Activated T-helper 2 cell treated with anti-CD3 and anti-CD28 coated beads, Interferon-gamma antibody, Interleukin-2, Interleukin-4, amounts not matched to agents 10 μg/mL and 5 μg/mL and 100 μg/mL, durations not matched to agents 14 hours and 24 hours and 36 hours (primary cell): ENCODE data around the gene ZBTB9. TPM values are rescaled to one million over a fixed set of nuclear protein-coding genes. Genes with fewer than 3 reads are reported as not detected.
A peak's percentile ranks its signal among the peaks of the same experiment; 100 is the strongest.

Experiments
- DNase-seq: peaks from one replicate; pipeline ENCODE4 v3.0.0; 2021; ENCODE audit warnings: low spot score
- H3K27ac Mint-ChIP-seq: one replicate; pipeline ENCODE4 v1.8.0; 2021; ENCODE audit warnings: mixed read lengths
- H3K27me3 Mint-ChIP-seq: one replicate; pipeline ENCODE4 v1.8.0; 2021; ENCODE audit warnings: low read depth, mixed read lengths
- H3K36me3 Mint-ChIP-seq: one replicate; pipeline ENCODE4 v1.8.0; 2021; ENCODE audit warnings: low read depth, mixed read lengths
- H3K4me1 Mint-ChIP-seq: one replicate; pipeline ENCODE4 v1.8.0; 2021; ENCODE audit warnings: low read depth, mixed read lengths
- H3K4me3 Mint-ChIP-seq: one replicate; pipeline ENCODE4 v1.8.0; 2021; ENCODE audit warnings: low read depth, mild to moderate bottlenecking, moderate library complexity, mixed read lengths
- H3K9me3 Mint-ChIP-seq: one replicate; pipeline ENCODE4 v1.8.0; 2021; ENCODE audit warnings: mixed read lengths
- intact Hi-C: fragments of 100-400 bp; cut with micrococcal nuclease; formaldehyde crosslinking; loops from one replicate; pipeline ENCODE4 v1.15.1; 2023
- total RNA-seq: library from RNA; stranded (reverse); gene quantifications from 2 replicates; pipeline ENCODE4 v1.2.3, GENCODE V29; 2022

Gene ZBTB9
- total RNA-seq, 1 donor from 2014 or later: 11.5 TPM

DNA sequence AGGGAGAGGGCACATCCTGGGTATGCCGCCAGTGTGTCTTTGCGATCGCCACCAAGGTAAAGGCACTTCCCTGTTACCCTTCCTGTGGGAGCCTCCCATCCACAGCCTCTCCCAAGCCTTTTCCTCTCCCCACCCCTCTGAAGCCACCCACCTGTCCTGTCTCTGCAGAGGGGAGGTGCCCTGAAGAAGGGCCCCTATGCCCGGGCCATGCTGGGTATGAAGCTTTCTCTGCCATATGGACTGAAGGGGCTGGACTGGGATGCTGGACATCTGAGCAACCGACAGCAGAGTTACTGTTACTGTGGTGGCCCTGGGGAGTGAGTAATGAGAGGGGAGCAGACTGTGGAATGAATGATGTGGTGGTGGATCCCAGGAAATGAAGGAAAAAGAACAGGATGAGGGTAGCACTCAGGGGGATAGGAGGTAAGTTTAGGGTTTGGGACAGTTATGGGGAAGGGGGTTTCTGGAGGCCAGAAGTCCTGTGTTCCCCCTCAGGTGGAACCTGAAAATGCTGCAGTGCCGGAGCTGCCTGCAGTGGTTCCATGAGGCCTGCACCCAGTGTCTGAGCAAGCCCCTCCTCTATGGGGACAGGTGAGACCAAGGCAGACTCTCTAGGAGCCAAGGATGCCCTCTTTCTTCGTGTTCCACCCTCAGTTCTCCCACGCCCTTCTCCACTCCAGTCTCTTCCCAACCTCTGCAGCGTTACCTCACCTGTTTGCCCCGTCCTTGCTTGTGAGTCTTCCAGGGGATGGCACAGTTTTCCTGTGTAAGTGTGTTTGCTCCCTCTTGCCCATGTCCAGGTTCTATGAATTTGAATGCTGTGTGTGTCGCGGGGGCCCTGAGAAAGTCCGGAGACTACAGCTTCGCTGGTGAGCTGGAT is 40.9 kb upstream of the ZBTB9 start:
- Mint-ChIP-seq H3K4me3 (peak overlapping the region; percentile 7), H3K4me1 (peaks cover 46% of the 10 kb centered on the region), H3K36me3 (peaks cover 60% of the 10 kb centered on the region), H3K27me3 (no peaks in the 10 kb centered on the region), H3K27ac (peak overlapping the region; percentile 9), H3K9me3 (no peaks in the 10 kb centered on the region)
- DNase-seq: no peak
- intact Hi-C loops: loop anchor here (10.0 kb wide), 1 partner anchor 281 kb away; no protein-coding TSS in a partner anchor

DNA sequence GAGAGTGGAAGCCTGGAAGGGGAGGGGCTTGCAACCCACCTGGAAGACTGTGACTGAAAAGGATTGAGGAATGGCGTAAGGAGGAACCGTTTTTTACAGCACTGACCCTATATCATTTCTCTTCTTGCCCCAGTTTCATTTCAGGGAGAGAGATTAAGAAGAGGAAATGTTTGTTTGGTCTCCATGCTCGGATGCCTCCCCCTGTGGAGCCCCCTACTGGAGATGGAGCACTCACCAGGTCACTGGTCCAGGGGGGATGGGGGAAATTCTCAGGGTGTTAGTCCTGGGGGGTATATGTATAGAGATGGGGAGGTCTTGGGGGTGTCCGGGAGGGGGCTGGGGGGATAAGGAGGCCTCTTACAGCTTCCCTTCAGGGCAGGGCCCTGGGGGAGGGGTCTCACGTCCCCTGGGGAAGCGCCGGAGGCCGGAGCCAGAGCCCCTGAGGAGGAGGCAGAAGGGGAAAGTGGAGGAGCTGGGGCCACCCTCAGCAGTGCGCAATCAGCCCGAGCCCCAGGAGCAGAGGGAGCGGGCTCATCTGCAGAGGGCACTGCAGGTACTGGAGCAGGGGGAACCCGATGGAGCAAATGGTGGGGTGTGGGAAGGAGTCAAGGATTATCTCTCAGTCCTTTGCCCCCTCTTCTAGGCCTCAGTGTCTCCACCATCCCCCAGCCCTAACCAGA is 39.6 kb upstream of the ZBTB9 start:
- intact Hi-C loops: loop anchor here (5.0 to 10.0 kb wide), 3 partner anchors 117 to 1752 kb away; partner anchors contain the start of genes C6orf47, GPANK1 and RGL2
- Mint-ChIP-seq H3K36me3 (peaks cover 49% of the 10 kb centered on the region), H3K27ac (peak overlapping the region; percentile 69), H3K9me3 (no peaks in the 10 kb centered on the region), H3K4me3 (no peak overlapping the region), H3K27me3 (no peaks in the 10 kb centered on the region), H3K4me1 (peaks cover 53% of the 10 kb centered on the region)
- no peak for DNase-seq

DNA sequence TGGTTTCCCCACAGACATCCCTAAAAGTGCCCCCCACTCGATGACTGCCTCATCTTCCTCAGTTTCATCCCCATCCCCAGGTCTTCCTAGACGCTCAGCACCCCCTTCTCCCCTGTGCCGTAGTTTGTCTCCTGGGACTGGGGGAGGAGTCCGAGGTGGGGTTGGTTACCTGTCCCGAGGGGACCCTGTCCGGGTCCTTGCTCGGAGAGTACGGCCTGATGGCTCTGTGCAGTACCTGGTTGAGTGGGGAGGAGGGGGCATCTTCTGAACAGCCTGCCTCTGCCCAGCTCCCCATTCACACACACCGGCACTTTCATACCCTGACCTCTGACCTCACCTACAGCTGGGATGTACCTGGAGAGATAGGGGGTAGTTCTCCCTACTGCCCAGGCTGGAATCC is 38.5 kb upstream of the ZBTB9 start:
- Mint-ChIP-seq H3K9me3 (no peaks in the 10 kb centered on the region), H3K27me3 (no peaks in the 10 kb centered on the region), H3K4me3 (peak overlapping the region; percentile 96), H3K4me1 (peaks cover 51% of the 10 kb centered on the region), H3K36me3 (peaks cover 46% of the 10 kb centered on the region), H3K27ac (peak overlapping the region; percentile 69)
- intact Hi-C loops: loop anchor here (5.0 to 10.0 kb wide), 3 partner anchors 119 to 1754 kb away; partner anchors contain the start of genes C6orf47, GPANK1 and RGL2
- DNase-seq: no peak

DNA sequence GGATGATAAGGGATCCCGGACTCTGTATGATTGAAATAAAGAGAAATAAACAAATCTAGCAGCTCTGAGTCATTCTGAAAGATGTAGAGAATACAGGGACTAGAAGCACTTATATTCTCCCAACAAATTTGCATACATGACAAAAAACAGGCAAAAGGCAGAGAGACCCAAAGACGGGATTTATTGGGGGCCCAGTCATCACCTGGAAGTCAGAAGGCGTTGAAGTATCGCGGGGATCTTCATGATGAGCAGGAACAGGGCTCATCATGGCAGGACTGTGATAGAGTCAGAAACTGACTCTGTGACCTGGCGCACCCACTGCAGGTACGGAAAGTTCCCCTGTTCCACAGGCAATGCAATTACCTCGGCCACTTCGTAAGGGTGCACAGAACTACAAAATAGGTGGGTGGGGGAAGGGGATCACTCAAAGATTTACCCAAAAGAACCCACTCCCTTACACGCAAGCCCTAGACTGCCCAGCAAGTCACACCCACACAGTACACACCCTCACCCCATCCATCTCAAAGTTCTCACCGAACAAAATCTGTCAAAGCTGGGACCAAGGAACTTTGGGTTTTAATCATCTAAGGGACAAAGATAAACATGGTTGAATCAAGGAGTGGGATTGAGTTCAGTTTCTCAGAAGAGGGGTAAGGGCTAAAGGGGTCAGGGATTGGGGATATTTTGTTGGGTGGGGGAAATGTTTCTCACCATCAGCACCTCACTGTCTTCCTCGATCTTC is 37.8 kb upstream of the ZBTB9 start:
- H3K27me3 Mint-ChIP-seq: no peaks in the 10 kb centered on the region
- peaks cover 46% of the 10 kb centered on the region for H3K36me3 Mint-ChIP-seq
- intact Hi-C loops: loop anchor here (5.0 to 10.0 kb wide), 3 partner anchors 119 to 1754 kb away; partner anchors contain the start of genes C6orf47, GPANK1 and RGL2
- peak overlapping the region; percentile 100 for H3K27ac Mint-ChIP-seq
- H3K9me3 Mint-ChIP-seq: no peaks in the 10 kb centered on the region
- peaks cover 54% of the 10 kb centered on the region for H3K4me1 Mint-ChIP-seq
- no peak for DNase-seq
- peak overlapping the region; percentile 96 for H3K4me3 Mint-ChIP-seq

DNA sequence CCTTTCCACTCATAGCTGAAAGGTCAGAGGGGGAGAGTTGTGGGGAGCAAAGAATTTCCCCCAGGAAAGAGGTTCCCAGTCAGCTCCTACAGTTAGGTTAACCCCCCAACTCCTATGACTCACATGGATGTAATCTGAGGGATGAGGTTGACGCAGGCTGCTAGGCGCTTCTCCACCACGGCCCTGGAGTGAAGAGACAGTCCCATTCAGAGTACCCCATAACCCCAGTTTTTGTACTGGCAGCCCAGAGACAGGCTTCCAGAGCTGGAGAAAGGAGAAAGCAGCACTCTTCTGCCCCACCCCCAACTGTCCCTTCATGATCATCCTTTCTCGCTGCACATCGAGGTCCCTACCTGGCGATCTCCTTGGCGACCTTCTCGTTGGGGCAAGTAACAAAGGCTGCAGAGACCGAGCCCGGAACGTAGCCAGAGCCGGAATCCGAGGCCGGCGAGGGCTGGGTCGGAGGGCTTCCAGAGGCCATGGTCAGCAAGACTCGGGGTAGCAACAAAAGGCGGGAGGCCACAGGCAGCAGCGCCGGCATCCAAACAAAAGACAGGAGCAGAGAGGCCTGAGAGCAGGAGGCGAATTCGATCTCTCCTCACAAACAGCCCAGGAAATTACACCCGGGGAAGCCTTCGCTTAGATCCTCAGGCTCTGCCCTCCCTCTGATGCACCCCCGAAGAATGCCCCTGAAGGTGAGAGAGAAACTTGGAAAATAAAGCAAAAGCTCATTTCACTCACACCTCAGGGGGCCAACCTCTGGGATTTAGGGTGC is 37.1 kb upstream of the ZBTB9 start:
- peaks cover 45% of the 10 kb centered on the region for H3K36me3 Mint-ChIP-seq
- no peak for DNase-seq
- H3K9me3 Mint-ChIP-seq: no peaks in the 10 kb centered on the region
- peaks cover 57% of the 10 kb centered on the region for H3K4me1 Mint-ChIP-seq
- H3K4me3 Mint-ChIP-seq: peak overlapping the region; percentile 96
- H3K27me3 Mint-ChIP-seq: no peaks in the 10 kb centered on the region
- H3K27ac Mint-ChIP-seq: peak overlapping the region; percentile 100
- intact Hi-C loops: loop anchor here (5.0 to 10.0 kb wide), 3 partner anchors 120 to 1755 kb away; partner anchors contain the start of genes C6orf47, GPANK1 and RGL2

DNA sequence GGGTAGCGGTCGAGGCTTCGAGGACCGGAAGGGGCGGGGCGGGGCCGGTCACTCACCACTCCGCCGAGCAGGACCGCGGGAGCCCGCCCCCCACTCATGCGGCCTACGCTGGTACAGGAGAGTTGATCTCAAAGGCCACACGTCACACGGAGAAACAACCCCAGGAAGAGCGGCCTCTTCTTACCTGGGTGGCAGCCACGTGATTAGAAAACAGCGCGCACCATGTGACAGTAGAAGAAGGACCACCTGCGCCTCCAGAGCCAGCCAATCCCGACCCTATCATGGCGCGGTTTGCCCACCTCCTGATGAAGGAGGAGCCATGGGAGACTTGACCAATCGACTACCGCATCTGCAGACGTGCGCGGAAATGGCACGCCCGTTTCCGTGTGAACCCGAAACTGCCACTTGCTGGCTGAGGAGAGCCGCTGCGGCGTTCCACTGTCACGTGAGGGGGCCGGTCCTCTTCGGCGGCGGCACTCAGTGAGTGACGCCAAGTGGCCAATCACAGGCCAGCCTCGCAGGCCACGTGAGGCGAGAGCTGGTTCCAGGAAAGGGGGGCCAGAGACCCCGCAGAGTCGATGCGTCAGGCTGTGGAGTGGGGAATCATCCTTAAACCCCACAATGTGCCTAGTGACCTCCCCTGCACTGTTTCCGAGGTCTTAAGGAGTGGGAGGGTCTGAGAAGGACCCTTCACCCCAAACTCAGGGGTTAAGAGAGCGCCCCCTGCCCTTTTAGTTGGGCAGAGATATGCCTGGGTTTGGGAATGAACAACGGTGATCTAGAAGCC is 36.3 kb upstream of the ZBTB9 start, which contains the start of gene CUTA:
Gene CUTA, minus strand, starts transcription at position 205 of the 787 bp plus-strand sequence. Its CDS starts 107 bp downstream, at position 98.
- H3K9me3 Mint-ChIP-seq: no peaks in the 10 kb centered on the region
- H3K27me3 Mint-ChIP-seq: no peaks in the 10 kb centered on the region
- DNase-seq: peak; percentile 99
- peak within 1 kb of the TSS; percentile 96 for H3K4me3 Mint-ChIP-seq
- peaks cover 40% of the 10 kb centered on the region for H3K36me3 Mint-ChIP-seq
- H3K27ac Mint-ChIP-seq: peak within 1 kb of the TSS; percentile 100
- intact Hi-C loops: loop anchor here (1.0 to 10.0 kb wide), 7 partner anchors 8 to 1756 kb away; partner anchors contain the start of genes C6orf47, GPANK1, KIFC1 and RGL2
- peaks cover 57% of the 10 kb centered on the region for H3K4me1 Mint-ChIP-seq

DNA sequence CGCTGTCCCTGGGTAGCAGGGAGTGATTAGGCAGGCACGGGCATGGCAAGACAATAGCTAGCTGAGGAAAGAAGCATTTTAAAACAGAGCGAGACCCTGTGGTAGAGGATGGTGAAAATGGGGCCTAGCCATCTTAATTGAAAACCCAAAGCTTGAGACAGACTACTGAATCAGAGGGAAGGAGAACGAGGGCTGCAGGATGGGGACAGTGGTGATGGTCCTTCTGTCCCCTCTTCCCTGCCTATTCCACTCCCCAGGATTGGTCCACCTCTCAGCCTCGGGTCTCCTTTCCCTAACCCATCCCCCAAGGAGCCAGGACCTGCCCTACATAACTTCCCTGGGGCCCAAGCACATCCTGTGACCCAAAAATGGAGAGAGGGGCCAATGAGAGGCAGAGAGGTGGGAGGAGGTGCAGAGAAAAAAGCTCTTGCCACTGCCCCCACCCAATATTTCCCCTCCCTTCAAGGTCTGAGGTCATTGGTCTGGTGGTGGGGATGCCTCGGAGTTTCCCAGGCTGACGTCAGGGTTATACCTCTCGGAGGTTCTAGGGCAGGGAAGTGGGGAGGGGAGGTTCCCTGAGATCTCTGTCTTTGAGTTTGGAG is 35.6 kb upstream of the ZBTB9 start:
- Mint-ChIP-seq H3K27me3 (no peaks in the 10 kb centered on the region), H3K4me1 (peaks cover 62% of the 10 kb centered on the region), H3K9me3 (no peaks in the 10 kb centered on the region), H3K36me3 (peaks cover 40% of the 10 kb centered on the region), H3K27ac (peak overlapping the region; percentile 100), H3K4me3 (peak overlapping the region; percentile 96)
- intact Hi-C loops: loop anchor here (1.0 to 10.0 kb wide), 7 partner anchors 8 to 1756 kb away; partner anchors contain the start of genes C6orf47, GPANK1, KIFC1 and RGL2
- DNase-seq: no peak

DNA sequence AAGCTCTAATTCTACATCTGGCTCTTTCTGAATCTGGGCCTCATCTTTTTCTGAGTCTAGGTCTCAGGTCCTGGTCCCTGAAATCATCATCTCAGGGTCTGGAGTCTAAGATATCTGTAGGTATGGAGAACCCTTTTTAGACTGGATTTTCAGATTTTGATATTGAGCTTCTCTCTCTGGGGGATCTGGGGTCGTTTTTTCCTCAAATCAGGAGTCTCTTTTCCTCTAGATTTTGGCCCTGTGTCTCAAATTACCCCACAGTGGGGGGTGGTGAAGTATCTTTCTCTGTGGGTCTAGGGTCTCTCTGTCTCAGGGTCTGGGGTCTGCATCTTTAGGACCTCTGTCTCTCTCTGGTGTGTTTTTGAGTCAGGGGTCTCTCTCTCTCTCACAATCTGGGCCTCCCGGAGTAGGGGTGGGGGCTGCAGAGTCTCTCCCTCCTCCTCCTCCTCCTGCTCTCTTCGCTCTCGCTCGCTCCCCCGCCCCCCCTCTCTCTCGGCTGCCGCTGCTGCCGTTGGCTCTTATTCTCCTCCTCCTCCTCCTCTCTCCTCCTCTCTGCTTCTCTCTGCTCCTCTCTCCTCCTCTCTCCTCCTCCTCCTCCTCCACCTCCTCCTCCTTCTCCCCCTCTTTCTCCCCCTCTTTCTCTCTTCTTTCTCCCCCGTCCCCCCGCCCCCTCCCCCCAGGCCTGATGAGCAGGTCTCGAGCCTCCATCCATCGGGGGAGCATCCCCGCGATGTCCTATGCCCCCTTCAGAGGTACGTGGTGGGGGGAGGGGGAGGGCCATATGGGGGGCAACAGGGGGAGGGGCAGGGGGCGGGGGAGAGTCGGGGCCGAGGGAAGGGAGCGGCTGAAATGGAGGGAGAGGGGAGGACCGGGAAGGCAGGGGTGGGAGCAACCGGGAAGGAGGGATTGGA is 34.5 kb upstream of the ZBTB9 start, which contains the start of gene SYNGAP1:
Gene SYNGAP1, plus strand, starts transcription at position 486 of the 911 bp plus-strand sequence. Its CDS starts 200 bp downstream, at position 686.
- DNase-seq: no peak
- H3K27ac Mint-ChIP-seq: peak within 1 kb of the TSS; percentile 100
- H3K4me3 Mint-ChIP-seq: peak within 1 kb of the TSS; percentile 96
- peaks cover 64% of the 10 kb centered on the region for H3K4me1 Mint-ChIP-seq
- peaks cover 40% of the 10 kb centered on the region for H3K36me3 Mint-ChIP-seq
- H3K27me3 Mint-ChIP-seq: no peaks in the 10 kb centered on the region
- intact Hi-C loops: loop anchor here (2.0 to 10.0 kb wide), 6 partner anchors 101 to 1758 kb away; partner anchors contain the start of genes B3GALT4, C6orf47, GPANK1 and RGL2
- no peaks in the 10 kb centered on the region for H3K9me3 Mint-ChIP-seq

DNA sequence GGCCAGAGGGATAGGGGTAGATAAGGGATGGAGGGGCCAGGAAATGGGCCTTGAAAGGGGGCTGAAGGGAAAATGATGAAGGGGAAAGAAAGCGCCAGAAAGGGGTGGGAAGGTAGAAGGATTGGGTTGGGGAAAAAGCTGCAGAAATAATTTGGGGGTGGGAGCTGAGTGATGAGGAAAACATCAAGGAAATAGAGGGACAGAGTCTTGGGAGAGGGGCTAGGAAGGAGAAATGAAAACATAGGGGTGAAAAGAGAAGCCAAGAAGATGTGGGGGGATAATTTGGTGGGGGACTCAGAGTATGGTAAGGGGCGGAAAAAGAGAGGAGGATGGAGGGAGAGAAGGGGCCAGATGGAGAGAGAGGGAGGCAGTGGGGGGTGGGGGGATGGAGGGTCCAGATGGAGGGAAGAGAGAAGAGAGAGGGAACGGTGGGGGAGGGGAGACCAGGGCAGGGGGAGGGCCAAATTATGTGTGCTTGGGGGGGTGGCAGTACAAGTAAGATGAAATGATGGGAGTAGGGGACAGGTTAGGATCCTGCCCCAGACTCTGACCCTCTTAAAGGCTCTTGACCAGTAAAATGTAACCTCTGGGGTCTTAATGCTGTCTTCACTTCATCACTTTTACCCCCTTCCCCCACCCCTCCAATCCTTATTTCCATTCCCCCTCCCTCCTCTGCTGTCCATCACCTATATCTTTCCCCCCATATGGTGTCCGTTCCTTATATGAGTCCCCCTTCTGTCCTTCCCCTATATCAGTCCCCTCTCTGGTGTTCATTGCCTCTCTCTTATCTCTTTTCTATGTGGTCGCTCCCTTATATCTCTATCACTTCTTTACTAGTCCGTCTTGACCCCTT is 33.7 kb upstream of the ZBTB9 start:
- peaks cover 34% of the 10 kb centered on the region for H3K36me3 Mint-ChIP-seq
- H3K27ac Mint-ChIP-seq: peak overlapping the region; percentile 45
- H3K27me3 Mint-ChIP-seq: no peaks in the 10 kb centered on the region
- intact Hi-C loops: loop anchor here (10.0 kb wide), 1 partner anchor 146 kb away; the partner anchor contains the start of genes B3GALT4, RPS18 and VPS52
- no peaks in the 10 kb centered on the region for H3K9me3 Mint-ChIP-seq
- no peak for DNase-seq
- peak overlapping the region; percentile 70 for H3K4me3 Mint-ChIP-seq
- H3K4me1 Mint-ChIP-seq: peaks cover 67% of the 10 kb centered on the region
